Activated CD4-positive, alpha-beta T cell treated with anti-CD3 and anti-CD28 coated beads for 24 hours (primary cell): ENCODE data around the gene DUSP18.
"Not testable (repeated sequence)": the region's sequence is repeated elsewhere in the genome, so short reads cannot be mapped to it uniquely, and the experiment has no call there.

ENCODE experiments used
- DNase-seq, 2 donors: peaks; one replicate each; pipeline ENCODE4 v3.0.0-alpha.2; 2020; ENCODE audit warnings: low read depth in 2 of 2

Gene DUSP18

DNA sequence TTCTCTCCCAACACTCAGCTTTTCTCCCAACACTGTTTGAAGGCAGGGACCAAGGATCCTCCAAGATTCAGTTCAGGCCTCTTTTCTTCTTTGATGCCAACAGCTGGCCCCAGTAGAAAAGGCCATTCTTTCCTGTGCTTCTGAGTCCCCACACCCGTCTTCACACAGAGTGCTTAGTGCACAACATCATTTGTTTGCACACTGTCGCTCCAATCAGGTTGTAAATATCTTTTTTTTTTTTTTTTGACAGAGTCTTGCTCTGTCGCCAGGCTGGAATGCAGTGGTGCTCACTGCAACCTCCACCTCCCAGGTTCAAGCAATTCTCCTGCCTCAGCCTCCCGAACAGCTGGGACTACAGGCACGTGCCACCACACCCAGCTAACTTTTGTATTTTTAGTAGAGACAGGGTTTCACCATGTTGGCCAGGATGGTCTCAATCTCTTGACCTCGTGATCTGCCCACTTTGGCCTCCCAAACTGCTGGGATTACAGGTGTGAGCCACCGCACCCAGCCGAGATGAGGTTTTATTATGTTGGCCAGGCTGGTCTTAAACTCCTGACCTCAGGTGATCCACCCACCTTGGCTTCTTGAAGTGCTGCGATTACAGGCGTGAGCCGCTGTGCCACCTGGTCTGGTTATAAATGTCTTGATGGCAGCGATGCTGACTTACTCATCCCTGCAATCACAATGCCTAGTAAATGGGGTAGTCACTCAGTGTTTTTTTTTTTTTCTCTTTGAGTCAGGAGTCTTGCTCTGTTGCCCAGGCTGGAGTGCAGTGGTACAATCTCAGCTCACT is 12.4 kb upstream of the DUSP18 start:
- not testable (repeated sequence) for DNase-seq

DNA sequence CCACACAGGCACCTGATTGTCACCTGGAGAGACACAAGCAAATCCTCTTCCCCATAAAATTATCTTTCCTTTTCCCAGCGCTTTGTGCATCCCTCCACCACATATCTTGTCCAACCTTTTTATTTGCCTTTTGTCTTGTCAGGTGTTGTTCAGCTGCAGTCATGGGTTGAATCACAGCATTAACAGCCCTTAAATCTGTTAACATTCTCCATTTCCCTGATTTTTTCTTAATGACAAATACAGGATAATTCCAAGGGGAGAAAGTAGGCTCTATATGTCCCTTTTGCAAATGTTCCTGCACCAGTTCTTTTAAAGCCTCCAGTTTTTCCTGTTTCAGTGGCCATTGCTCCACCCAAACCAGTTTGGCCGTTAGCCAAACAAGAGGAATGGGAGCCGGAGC is 8.9 kb upstream of the DUSP18 start:
- not testable (repeated sequence) for DNase-seq

DNA sequence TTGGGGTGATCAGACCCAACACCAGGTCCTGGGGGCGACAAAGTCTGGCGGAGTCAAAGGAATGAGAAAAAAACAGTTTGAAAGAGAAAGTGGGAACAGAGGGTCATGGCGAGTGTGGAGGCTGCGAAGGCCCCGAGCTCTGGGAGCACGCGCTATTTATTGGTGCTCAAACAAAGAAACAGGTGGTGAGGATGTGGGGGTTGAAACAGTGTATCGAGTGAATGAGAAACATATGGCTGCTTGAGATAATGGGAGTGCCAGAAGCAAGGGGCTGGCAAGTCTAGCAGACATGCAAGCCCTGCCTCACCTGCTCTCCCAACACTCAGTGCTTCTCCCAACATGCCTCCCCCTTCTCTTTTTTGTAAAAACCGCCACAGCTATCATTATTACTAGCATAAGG is 7.8 kb upstream of the DUSP18 start:
- DNase-seq: no peak

DNA sequence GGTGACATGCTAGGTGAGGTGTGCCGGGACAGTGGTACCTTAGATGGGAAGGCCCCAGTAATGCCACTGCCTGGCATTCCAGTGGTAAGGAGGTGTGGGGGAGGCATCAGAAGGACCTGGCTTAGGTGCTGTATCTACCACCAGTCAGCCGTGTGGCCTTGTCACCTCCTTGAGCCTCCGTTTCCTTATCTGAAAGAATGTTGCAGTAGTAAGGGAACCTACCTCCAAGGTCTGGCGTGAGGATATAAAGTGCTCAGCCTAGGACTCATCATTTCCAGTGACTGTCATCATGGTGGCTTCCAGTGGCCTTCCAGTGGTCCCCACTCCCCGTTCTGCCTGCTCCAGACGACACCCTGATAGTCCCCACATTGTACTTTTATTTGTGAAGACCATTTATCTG is 6.8 kb upstream of the DUSP18 start:
- no peak for DNase-seq

DNA sequence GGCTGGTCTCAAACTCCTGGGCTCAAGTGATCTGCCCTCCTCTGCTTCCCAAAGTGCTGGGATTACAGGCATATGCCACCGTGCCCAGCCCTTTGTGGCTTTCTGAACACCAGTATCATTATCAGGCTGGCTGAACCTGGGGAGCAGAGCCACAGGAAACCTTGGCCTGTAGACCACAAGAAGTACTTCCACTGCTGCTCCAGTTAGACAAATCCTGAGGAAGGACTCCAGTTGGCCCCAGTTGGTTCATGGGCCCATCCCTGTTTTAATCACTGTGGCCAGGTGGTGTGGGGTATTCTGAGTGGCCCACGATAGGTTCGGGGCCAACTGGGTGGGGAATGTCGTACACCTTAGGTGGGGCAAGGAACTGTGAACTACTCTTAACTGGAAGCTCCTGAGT is 5.5 kb upstream of the DUSP18 start:
- DNase-seq: no peak

DNA sequence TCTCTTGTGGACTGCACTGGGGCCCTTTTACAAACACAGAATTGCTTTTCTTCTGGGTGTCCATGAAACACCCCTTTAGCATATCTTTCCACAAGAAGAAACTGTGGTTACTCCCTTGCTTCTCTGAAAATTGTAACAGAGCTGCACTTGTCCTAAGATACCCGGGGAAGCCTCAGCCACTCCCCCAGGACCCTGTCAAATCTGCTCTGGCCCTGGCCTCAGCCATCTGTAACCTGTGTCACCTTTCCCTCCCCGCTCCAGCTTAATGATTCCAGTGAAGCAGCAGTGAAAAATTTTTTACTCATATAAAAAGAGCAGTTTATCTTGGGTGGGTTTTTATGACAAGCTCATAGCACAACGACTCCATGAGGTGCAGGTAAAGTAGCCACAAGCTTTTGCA is 3.4 kb upstream of the DUSP18 start:
- DNase-seq: no peak

DNA sequence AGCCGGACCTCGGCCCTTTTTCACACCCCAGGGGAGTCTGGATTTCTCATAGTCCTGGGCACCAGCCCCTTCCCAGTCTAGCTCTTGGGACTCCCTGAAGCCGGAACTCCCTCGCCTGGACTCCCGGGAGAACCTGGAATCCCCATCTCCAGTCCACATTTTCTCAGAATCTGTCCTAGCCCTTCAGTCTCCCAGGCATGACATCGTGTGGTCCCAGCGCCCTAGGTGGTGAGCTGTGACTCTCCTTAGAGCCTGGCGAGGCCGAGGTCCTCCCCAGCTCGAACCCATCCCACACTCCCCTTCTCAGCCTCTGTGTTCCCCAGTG is 673 bp upstream of the DUSP18 start:
- no peak for DNase-seq

DNA sequence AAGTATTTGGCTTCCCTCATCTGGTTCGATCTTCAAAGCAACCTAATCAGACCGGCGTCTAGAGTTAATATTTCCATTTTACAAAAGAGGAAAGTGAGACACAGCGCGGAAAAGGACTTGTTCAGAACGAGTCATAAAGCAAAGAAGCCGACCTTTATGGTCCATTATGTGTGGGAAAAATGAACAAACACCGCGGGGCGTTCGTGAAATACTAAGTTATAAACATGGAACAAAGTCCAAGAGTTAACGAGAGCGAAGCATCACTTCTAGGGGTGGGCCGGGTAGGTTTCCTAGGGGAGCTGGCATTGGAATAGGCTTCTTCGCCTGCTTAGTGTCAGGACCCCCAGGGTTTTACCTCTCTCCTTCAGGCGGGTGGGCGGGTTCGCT is 575 bp downstream of the DUSP18 start:
- no peak for DNase-seq

DNA sequence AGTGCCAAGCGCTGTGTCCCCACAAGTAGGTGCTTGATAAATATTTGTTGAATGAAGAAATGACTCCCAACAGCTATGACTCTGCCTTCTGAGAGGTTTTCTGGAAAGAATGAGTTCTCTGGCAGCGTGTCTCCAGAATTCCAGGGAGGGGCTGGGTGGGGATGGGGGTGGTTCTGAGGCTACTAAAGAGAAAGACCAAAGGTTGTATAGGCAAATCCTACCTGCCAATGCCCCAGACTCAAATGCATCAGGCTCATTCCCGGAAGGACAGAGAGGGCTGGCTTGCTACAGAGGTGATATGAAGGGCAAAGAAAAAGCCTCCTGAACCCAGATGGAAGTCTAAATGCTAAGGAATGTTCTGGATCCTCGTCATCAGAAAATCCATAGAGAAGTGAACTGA is 1.9 kb downstream of the DUSP18 start:
- DNase-seq: no peak

DNA sequence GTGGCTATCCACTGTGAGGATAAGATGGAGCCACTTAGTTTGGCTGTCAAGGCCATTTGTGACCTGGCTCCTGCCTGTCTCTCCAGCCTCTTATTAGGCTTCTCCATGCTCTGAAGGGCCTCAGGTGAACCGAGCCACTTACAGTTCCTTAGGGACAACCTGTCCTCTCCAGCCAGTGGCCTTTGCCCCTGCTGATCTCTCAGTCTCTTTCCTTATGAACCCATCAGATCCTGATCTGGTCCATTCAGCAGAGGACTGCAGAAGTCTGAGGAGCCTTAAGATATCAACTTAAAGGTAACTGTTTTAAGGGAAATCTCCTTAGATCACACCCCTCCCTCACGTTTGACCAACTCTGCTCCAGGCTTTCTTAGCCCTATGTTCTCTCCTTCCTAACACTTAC is 2.4 kb downstream of the DUSP18 start:
- no peak for DNase-seq

DNA sequence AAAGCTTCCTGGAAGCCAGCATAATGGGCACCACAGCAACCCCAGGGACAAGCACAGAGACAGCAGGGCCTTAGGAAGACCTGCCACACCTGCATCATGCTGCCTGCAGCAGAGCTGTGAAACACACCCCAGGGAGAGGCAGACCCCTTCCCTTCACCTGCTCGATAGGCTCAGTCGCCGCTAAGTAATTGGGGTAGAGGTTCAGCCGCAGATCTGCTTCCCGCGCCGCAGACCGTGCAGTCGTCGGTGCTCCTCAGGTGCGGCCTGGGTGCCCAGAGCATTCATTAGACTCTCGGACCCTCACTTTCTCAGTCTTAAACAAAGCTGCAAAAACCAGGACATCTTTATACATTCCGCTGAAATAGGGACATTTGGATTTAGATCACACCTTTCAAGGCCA is 2.9 kb downstream of the DUSP18 start:
- no peak for DNase-seq

DNA sequence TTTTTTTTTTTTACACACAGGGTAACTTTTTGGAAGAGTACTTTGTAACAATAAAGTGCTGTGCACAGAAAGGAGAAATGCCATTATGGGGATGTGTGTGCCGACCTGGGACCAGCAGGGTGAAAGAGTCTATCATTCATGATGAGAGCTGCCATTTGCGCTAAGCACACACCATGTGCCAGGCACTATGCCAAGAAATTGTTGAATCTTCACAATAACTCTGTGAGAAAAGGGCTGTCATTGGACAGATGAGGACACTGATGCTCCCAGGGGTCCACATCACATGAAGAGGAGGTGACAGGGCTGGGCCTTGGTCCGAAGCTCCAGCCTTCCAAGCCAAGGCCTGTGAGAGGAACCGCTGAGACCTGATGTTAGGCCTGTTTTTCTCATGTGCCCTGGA is 5.6 kb downstream of the DUSP18 start:
- DNase-seq: no peak

DNA sequence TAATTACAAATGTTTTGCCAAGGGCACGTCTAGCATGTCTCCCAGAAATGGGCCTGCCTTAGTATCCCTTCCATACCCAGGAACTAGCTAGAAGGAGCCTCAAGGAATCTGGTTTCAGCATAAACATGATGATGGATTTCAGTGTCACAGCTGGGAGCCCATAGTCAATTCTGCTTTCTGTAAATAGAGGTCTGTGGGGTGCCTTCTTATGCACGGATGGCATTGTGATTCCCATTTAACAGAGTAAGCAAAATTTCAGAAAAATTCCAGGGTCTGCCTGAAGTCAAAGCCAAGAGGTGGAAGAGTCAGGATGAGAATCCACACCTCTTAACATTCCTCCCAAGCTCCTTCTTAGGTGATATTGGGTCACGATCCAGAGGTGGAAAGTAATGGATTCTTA is 12.1 kb downstream of the DUSP18 start:
- DNase-seq: no peak

DNA sequence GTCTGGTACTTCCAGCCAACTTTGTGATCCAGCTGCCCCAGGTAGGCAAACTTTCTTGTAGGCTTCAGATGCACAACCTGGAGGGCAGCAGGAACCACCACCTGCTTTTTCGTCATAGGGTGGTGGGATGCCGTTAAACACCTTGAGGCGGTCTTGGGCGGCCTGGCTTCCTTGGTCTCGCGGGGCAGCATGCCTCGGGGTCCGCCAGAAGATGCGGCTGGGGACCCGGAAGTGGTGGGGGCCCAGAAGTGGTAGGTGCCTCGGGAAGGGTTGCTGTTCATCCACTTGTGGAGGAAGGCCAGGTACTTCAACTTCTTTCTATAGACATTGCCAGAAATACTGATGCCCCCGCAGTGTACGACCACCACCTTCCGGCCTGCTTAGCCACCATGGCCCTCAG is 13.3 kb downstream of the DUSP18 start:
- DNase-seq: no peak

DNA sequence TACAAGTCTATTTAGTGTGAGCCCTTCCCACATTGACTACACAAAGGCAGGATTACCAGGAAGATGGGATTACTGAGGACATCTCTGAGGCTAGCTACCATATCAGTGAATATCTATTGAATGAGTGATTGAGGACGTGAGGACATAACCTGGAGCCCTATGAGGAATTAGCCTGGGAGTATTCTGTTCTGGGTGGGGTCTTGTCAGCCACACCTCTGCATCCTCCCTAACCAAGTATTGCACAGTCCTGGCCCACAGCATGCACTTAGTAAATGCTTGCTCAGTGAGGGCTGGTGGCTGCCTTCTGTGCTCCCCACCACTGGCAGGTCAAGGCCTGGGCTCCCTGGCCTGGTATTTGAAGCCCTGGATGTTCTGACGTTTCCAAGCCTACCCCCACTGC is 14.8 kb downstream of the DUSP18 start:
- DNase-seq: no peak

DNA sequence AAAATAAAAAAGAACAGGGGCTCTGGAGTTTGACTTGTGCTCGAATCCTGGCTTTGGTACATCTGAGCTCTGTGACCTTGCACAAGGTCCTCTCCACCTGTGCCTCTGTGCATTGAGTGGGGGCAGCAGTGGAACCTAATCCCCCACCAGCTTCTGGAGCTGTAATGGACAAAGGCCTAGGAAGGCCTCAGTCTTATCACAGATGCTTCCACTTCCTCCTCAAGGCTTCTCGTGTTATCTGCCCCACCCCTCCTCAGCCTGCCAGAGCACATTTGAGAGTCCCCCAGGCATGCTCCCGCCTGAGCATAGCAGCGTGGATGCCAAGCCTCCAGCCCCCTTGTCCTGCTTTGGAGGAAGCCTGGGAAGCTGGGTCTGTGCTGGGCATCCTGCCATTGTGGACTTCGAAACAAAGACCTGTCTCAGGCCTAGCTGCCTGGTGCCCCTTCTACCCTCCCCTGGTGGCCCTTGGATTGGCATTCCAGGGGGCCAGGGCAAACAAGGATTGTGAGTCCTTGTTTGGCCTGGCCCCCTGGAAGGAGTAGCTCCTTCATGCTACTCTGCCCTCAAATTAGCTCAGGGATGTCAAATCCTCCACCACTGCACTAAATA is 17.1 kb downstream of the DUSP18 start:
- DNase-seq: no peak

DNA sequence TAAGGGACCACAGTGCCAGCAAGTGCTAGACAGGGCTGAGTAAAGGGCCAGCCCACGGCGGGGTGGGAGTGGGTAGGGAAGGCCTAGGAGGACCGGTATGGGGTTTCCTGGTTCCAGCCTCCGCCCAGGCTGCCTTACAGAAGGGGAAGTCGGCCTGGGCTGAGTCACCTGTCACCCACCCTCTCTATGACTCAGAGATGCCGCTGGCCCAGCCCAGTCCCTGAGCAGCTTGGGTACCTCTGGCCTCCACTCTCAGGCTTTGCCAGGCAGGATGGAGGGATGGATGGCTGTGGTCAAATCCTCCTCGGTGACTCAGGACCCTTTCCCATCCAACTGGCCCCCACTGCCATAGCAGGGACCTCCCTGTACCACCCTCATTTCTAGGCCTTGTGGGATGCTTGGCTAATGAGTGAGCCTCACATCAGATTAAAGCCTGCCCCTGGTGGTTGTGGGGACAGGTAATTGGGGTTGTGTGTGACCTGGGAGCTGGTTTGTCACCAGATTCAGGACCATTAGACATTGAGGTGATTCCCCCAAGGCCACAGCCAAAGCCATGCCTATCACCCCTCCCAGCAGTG is 18.2 kb downstream of the DUSP18 start:
- DNase-seq: peak; percentile 78 to 81

DNA sequence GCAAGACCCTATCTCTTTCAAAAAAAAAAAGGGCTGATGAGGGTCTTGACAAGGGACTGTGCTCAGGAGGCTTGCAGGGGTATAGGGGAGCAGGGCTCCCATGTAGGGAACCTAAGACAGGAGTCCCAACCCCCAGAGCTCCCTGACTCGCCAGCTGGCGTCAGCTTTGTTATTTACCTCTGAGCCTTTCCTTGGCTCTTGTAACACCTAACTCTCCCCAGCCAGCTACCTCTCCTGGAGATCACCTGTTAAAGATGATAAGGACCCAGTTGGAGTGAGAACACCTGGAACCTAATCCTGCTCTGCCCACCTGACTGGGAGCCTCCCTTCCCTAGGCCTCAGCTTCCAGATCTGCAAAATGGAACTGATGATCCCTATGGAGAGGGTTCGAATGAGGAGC is 18.9 kb downstream of the DUSP18 start:
- no peak for DNase-seq

DNA sequence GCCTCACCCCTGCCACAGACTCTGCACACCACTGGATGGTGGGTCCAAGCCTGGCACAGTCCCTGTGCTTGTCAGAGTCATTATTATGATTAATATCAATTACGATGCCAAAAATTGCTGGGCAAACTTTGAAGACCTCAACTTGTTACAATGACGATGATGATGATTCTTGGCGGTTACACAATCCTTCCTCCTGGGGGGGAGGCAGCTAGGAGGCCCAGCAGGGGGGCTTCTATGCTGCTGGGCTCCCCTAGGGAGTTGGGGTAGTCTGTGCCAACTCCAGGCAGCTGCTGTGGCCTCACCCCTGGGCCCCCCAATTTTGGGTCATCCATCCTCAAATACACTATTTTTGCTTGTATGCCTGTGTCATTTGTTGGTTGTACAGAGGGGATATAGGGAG is 20.1 kb downstream of the DUSP18 start:
- DNase-seq: no peak

DNA sequence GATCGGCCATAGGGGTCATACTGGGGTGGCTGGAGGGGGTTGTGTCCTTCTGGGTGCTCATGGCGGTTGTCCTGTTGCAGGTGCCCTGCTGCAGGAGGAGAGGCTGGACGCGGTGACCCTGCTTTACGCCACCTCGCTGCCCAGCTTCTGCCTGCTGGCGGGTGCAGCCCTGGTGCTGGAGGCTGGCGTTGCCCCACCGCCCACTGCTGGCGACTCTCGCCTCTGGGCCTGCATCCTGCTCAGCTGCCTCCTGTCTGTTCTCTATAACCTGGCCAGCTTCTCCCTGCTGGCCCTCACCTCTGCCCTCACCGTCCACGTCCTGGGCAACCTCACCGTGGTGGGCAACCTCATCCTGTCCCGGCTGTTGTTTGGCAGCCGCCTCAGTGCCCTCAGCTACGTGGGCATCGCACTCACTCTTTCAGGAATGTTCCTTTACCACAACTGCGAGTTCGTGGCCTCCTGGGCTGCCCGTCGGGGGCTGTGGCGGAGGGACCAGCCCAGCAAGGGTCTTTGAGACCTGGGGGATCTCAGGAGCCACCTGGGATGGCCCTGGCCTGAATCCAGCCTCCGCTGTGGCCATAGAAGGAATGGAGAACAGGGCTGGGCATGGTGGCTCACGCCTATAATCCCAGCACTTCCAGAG is 21.0 kb downstream of the DUSP18 start:
- no peak for DNase-seq

DNA sequence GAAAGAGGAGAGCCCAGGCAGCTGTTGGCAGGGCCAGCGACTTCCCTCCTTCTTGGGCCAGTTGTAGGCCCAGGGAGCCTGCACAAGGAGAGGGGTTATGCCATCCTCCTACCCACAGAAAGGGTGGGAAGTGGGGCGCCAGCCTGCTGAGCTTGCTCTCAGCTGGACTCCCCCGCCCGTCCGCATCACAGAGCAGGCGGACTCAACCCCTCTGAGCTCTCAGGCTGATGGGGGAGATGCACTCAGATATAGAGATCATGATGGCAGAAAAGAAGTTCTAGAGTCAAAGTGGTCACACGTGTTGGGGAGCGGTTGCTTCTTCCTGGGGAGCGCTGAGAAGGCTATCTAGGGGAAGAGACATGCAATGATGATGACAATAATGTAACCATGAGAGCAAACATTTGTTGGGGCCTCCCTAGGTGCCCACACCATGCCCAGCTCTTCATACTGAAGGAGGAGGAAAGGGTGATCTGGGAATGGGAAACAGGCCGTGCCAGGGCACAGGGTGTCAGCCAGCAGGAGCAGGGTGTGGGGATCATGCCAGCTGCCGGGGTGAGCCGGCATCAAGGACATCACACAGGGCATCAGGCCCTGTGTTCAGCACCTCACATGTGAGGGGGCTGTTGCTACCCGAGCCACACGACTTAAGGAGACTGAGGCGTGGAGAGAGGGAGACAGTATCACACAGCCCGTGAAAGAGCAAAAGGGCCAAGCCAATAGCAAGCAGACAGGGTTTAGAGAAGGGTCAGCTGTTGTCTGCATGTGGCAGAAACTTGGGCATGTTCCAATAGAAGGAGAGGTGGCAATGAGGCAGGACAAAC is 24.4 kb downstream of the DUSP18 start:
- no peak for DNase-seq

DNA sequence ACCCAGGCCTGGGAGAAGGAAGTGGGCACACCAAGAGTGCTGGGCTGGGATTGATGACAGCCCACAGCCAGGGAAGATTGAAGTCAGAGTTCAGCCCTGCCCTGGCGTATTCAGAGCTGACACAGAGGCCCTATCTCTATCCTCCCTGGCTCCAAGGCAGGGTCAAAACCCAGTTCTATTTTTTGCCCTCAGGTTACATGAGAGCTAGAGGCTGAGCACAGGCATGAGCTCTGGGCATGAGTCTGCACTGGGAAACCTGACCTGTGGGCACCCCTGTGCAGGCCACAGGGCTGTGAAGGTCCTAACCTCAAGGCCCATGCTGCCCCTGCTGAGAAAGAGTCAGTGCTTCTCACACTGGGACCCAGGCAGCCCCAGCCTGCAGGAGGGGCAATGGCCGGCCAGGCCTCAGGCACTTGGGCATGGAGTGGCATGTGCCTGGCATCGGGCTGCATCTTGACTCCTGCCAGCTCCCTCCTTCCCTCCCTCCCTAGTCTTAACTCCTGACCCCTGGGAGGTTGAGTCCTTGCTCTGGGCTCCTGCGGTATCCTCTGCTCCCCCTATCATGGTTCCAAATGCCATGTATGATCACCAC is 26.7 kb downstream of the DUSP18 start:
- DNase-seq: no peak
